ENCODE results near the gene AFAP1L2. TPM values are rescaled to one million over a fixed set of nuclear protein-coding genes. Genes with fewer than 3 reads are reported as not detected.

Gene AFAP1L2
- total RNA-seq, 1 experiment from 2014 or later = 170 TPM

DNA sequence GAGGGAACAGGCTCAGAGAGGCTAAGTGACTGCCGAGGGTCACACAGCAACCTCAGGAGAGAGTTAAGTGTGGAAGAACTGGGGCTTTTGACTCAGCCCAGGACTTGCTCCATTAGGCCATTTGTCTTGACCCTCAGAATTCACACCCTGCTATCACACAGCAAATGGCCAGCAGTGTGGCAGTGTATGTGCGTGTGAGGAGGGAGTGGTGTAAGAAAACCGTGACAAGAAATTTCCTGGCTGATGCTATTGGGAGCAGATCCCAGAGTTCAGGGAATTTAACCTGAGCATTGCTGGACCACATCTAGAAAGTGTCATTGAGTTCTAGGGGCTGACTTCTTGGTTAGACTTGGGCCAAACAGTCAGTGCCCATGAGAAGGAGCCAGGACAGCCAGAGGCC lies 146.8 kb downstream of the AFAP1L2 start:
- CTCF ChIA-PET = no interaction called here
- POLR2A ChIA-PET = no interaction called here
- BruUV-seq (replicated peaks) = no TSS peak
- peaks cover 7% of the 10 kb centered on the region; the same call in 1 of the 2 replicates for H3K4me1 ChIP-seq (ENCODE audit: control insufficient read depth, insufficient read depth, low read length)
- H3K27ac ChIP-seq (ENCODE audit: low read length) = no peak overlapping the region
- H3K36me3 ChIP-seq (ENCODE audit: control insufficient read depth, insufficient read depth, low read length) = no peaks in the 10 kb centered on the region
- ATAC-seq = no peak
- TF ChIP-seq, protein P1, sequence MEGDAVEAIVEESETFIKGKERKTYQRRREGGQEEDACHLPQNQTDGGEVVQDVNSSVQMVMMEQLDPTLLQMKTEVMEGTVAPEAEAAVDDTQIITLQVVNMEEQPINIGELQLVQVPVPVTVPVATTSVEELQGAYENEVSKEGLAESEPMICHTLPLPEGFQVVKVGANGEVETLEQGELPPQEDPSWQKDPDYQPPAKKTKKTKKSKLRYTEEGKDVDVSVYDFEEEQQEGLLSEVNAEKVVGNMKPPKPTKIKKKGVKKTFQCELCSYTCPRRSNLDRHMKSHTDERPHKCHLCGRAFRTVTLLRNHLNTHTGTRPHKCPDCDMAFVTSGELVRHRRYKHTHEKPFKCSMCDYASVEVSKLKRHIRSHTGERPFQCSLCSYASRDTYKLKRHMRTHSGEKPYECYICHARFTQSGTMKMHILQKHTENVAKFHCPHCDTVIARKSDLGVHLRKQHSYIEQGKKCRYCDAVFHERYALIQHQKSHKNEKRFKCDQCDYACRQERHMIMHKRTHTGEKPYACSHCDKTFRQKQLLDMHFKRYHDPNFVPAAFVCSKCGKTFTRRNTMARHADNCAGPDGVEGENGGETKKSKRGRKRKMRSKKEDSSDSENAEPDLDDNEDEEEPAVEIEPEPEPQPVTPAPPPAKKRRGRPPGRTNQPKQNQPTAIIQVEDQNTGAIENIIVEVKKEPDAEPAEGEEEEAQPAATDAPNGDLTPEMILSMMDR (IDR thresholded peaks at IDR 0.05) = no peak
- no peak for TF ChIP-seq TCF7L2 (IDR thresholded peaks at IDR 0.05; ENCODE audit: low read depth, low read length)
- TF ChIP-seq, protein P2, sequence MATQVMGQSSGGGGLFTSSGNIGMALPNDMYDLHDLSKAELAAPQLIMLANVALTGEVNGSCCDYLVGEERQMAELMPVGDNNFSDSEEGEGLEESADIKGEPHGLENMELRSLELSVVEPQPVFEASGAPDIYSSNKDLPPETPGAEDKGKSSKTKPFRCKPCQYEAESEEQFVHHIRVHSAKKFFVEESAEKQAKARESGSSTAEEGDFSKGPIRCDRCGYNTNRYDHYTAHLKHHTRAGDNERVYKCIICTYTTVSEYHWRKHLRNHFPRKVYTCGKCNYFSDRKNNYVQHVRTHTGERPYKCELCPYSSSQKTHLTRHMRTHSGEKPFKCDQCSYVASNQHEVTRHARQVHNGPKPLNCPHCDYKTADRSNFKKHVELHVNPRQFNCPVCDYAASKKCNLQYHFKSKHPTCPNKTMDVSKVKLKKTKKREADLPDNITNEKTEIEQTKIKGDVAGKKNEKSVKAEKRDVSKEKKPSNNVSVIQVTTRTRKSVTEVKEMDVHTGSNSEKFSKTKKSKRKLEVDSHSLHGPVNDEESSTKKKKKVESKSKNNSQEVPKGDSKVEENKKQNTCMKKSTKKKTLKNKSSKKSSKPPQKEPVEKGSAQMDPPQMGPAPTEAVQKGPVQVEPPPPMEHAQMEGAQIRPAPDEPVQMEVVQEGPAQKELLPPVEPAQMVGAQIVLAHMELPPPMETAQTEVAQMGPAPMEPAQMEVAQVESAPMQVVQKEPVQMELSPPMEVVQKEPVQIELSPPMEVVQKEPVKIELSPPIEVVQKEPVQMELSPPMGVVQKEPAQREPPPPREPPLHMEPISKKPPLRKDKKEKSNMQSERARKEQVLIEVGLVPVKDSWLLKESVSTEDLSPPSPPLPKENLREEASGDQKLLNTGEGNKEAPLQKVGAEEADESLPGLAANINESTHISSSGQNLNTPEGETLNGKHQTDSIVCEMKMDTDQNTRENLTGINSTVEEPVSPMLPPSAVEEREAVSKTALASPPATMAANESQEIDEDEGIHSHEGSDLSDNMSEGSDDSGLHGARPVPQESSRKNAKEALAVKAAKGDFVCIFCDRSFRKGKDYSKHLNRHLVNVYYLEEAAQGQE (IDR thresholded peaks at IDR 0.05; ENCODE audit: insufficient read depth in 1 of 2, low read depth in 2 of 2, low read length in 1 of 2) = no peak
- TF ChIP-seq SIN3A (IDR thresholded peaks at IDR 0.05; ENCODE audit: borderline replicate concordance, insufficient read depth, low read depth, low read length) = no peak
- no peak for TF ChIP-seq POLR2AphosphoS5 (IDR thresholded peaks at IDR 0.05; ENCODE audit: low read depth, low read length)
- H3K9me3 ChIP-seq (ENCODE audit: control insufficient read depth, insufficient read depth, low read depth, low read length) = no peaks in the 10 kb centered on the region
- in situ Hi-C loops (cut with HindIII; ENCODE audit: low pct_unique_long_range_greater_than_20kb, low sequenced_read_pairs) = no loop called here
- H3K4me3 ChIP-seq (ENCODE audit: low read depth in 2 of 2, low read length in 2 of 2) = no peak overlapping the region
- intact Hi-C loops (cut with micrococcal nuclease; ENCODE audit: unreplicated experiment) = no loop called here
- DNase-seq (ENCODE audit: low read depth, low spot score) = no peak
- H3K27me3 ChIP-seq (ENCODE audit: control insufficient read depth, insufficient read depth, low read length) = no peaks in the 10 kb centered on the region

DNA sequence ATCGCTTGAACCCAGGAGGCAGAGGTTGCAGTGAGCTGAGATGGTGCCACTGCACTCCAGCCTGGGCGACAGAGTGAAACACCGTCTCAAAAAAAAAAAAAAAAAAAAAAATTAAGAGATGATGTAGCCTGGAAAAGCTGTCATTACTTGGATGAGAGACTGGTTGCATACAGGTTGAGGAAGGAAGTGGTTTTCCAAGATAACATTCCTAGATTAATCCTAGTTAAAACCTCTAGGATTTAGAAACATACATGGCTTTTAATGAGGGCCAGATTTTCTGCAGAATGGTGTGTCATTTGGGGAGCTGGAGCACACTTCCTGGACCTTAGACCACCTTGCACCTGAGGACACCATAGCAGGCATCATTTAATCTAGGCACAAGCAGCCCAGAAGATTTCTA lies 147.5 kb downstream of the AFAP1L2 start:
- POLR2A ChIA-PET = no interaction called here

More for the DNA sequence above, 147.5 kb downstream of the AFAP1L2 start:
- DNase-seq (ENCODE audit: low read depth, low spot score) (no peak), ATAC-seq (no peak)
- H3K4me3 ChIP-seq (ENCODE audit: low read depth in 2 of 2, low read length in 2 of 2) = no peak overlapping the region
- H3K36me3 ChIP-seq (ENCODE audit: control insufficient read depth, insufficient read depth, low read length) = no peaks in the 10 kb centered on the region
- in situ Hi-C loops (cut with HindIII; ENCODE audit: low pct_unique_long_range_greater_than_20kb, low sequenced_read_pairs) = no loop called here
- peaks cover 7% of the 10 kb centered on the region; the same call in 1 of the 2 replicates for H3K4me1 ChIP-seq (ENCODE audit: control insufficient read depth, insufficient read depth, low read length)
- no TSS peak for BruUV-seq (replicated peaks)
- no peak overlapping the region for H3K27ac ChIP-seq (ENCODE audit: low read length)
- TF ChIP-seq, protein P2 (IDR thresholded peaks at IDR 0.05; ENCODE audit: insufficient read depth in 1 of 2, low read depth in 2 of 2, low read length in 1 of 2) = no peak
- TF ChIP-seq, protein P1 (IDR thresholded peaks at IDR 0.05) = no peak
- TF ChIP-seq POLR2AphosphoS5 (IDR thresholded peaks at IDR 0.05; ENCODE audit: low read depth, low read length) (no peak), TCF7L2 (IDR thresholded peaks at IDR 0.05; ENCODE audit: low read depth, low read length) (no peak), SIN3A (IDR thresholded peaks at IDR 0.05; ENCODE audit: borderline replicate concordance, insufficient read depth, low read depth, low read length) (no peak)
- H3K27me3 ChIP-seq (ENCODE audit: control insufficient read depth, insufficient read depth, low read length) = no peaks in the 10 kb centered on the region
- CTCF ChIA-PET = no interaction called here
- intact Hi-C loops (cut with micrococcal nuclease; ENCODE audit: unreplicated experiment) = no loop called here
- no peaks in the 10 kb centered on the region for H3K9me3 ChIP-seq (ENCODE audit: control insufficient read depth, insufficient read depth, low read depth, low read length)

Measured in Panc1 (cell line).